Memory B cell (primary cell): ENCODE measurements around the gene TMEM151A.
"Not testable (repeated sequence)": the region's sequence is repeated elsewhere in the genome, so short reads cannot be mapped to it uniquely, and the experiment has no call there.

Experiments
- ATAC-seq: fragments of 150-1000 bp; cut with Tn5 transposase; 2 replicates; pipeline ENCODE4 v1.10.0; 2021; ENCODE audit warnings: low read depth, mild to moderate bottlenecking, moderate library complexity
- DNase-seq, 2 donors: peaks; one replicate each; pipeline ENCODE4 v3.0.0; 2022; ENCODE audit warnings: low spot score in 2 of 2
- H3K27ac Mint-ChIP-seq: one replicate; pipeline ENCODE4 v1.8.0; 2022; ENCODE audit warnings: mild to moderate bottlenecking, moderate library complexity, mixed read lengths
- H3K27me3 Mint-ChIP-seq: one replicate; pipeline ENCODE4 v1.8.0; 2022; ENCODE audit warnings: mixed read lengths
- H3K36me3 Mint-ChIP-seq: one replicate; pipeline ENCODE4 v1.8.0; 2022; ENCODE audit warnings: mild to moderate bottlenecking, mixed read lengths
- H3K4me1 Mint-ChIP-seq: one replicate; pipeline ENCODE4 v1.8.0; 2022; ENCODE audit warnings: mixed read lengths
- H3K4me3 Mint-ChIP-seq: one replicate; pipeline ENCODE4 v1.8.0; 2022; ENCODE audit warnings: mild to moderate bottlenecking, moderate library complexity, mixed read lengths
- H3K9me3 Mint-ChIP-seq: one replicate; pipeline ENCODE4 v1.8.0; 2022; ENCODE audit warnings: mixed read lengths

The TMEM151A gene

DNA sequence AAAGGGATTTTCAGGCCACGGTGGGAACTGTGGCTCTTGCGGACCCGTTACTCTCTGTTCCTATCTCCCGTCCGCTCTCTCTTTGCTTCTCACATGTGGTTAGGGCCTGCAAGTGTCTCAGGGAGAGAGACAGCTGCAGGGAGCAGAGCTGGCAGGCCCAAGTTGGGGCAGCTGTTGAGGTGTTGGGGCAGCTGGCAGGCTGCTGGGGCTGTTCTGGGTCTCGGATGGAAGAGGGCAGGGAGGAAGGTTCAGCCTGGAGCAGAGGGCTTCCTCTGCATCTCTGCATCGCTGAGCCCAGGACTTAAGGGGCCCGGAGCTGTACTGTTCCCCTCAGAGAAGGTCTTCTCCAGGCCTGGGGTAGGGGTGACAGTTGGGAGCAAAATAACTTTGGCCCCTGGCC, 16.3 kb upstream of the TMEM151A start:
- H3K27ac Mint-ChIP-seq, result no peak overlapping the region
- peaks cover 27% of the 10 kb centered on the region for H3K36me3 Mint-ChIP-seq
- H3K9me3 Mint-ChIP-seq, result no peaks in the 10 kb centered on the region
- ATAC-seq (no peak), DNase-seq (no peak)
- H3K4me3 Mint-ChIP-seq, result no peak overlapping the region
- peaks cover 22% of the 10 kb centered on the region for H3K4me1 Mint-ChIP-seq
- peaks cover 5% of the 10 kb centered on the region for H3K27me3 Mint-ChIP-seq

DNA sequence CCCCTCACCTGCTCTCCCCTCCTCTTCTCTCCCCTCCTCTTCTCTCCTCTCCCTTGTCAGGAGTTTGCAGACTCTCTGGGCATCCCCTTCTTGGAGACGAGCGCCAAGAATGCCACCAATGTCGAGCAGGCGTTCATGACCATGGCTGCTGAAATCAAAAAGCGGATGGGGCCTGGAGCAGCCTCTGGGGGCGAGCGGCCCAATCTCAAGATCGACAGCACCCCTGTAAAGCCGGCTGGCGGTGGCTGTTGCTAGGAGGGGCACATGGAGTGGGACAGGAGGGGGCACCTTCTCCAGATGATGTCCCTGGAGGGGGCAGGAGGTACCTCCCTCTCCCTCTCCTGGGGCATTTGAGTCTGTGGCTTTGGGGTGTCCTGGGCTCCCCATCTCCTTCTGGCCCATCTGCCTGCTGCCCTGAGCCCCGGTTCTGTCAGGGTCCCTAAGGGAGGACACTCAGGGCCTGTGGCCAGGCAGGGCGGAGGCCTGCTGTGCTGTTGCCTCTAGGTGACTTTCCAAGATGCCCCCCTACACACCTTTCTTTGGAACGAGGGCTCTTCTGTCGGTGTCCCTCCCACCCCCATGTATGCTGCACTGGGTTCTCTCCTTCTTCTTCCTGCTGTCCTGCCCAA, 15.6 kb upstream of the TMEM151A start:
- ATAC-seq (no peak), DNase-seq (no peak)
- Mint-ChIP-seq H3K4me3 (no peak overlapping the region), H3K27ac (no peak overlapping the region), H3K9me3 (no peaks in the 10 kb centered on the region), H3K4me1 (peaks cover 23% of the 10 kb centered on the region), H3K27me3 (peaks cover 8% of the 10 kb centered on the region), H3K36me3 (peaks cover 25% of the 10 kb centered on the region)

DNA sequence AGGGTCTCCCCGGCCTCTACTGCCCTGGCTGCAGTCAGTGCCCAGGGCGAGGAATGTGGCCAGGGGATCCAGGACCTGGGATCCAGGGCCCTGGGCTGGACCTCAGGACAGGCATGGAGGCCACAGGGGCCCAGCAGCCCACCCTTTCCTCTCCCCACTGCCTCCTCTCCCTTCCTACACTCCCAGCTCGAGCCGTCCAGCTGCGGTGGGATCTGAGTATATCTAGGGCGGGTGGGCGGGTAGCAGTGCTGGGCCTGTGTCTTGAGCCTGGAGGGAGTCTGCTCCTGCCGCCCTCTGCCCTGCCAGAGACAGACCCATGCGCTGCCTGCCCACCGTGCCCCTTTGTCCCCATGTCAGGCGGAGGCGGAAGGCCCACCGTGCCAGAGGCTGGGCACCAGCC, 15.1 kb upstream of the TMEM151A start:
- peaks cover 27% of the 10 kb centered on the region for H3K4me1 Mint-ChIP-seq
- H3K27ac Mint-ChIP-seq, H3K4me3 Mint-ChIP-seq, H3K9me3 Mint-ChIP-seq, DNase-seq, ATAC-seq: not testable (repeated sequence)
- peaks cover 10% of the 10 kb centered on the region for H3K27me3 Mint-ChIP-seq
- peaks cover 25% of the 10 kb centered on the region for H3K36me3 Mint-ChIP-seq

DNA sequence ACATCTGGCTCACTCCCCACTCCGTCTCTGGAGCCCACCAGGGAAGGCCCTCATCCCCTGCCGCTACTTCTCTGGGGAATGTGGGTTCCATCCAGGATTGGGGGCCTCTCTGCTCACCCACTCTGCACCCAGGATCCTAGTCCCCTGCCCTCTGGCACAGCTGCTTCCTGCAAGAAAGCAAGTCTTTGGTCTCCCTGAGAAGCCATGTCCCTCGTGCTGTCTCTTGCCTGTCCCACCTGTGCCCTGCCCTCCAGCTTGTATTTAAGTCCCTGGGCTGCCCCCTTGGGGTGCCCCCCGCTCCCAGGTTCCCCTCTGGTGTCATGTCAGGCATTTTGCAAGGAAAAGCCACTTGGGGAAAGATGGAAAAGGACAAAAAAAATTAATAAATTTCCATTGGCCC, 14.6 kb upstream of the TMEM151A start:
- H3K4me1 Mint-ChIP-seq, result peaks cover 30% of the 10 kb centered on the region
- DNase-seq, H3K27ac Mint-ChIP-seq, H3K9me3 Mint-ChIP-seq, ATAC-seq, H3K4me3 Mint-ChIP-seq: not testable (repeated sequence)
- peaks cover 25% of the 10 kb centered on the region for H3K36me3 Mint-ChIP-seq
- peaks cover 11% of the 10 kb centered on the region for H3K27me3 Mint-ChIP-seq

DNA sequence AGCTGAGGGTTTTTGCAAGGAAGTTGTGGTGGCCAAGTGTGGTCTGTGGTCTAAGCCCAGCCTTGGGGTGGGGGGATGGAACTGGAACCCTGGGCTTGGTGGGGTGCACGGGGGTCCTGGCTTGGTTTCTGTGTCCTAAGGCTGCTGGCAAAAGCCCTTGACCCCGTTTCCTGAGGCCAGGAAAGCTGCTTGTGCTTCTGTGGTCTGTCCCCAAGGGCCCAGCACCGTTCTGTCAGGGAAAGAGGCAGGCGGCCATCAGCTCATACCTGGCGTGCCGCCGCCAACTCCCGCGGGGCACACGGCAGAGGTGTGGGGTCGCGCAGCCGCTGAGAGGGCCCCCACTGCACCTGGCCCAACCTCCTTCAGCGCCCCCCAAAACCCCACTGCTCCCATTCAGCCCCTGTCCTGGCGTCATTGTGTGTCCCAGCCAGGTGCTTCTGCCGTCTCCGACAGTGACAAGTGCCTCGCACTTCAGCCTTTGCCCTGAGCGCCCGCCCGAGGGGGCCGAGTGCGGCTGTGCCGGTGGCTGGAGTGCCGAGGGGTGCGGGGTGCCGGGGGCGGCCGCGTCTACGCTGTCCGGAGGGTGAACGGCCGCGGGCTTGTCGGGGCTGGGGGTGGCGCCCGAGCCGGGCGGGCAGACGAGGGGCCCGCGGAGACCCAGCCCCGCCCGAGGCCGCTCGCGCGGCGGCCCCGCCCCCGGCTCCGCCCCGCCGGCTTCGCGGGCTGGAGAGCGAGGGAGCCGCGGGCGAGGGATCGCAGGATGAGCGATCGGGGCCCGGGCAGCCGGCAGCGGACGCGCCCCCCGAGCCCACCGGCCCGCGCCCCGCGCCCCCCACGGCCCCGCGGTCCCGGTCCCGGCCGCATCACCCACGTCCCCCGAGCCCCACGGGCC, 14.0 kb upstream of the TMEM151A start, which contains the start of gene CNIH2:
Gene CNIH2 (plus strand): TSS at position 705 of the 892 bp plus-strand sequence. CDS start 282 bp downstream, outside the sequence.
- Mint-ChIP-seq H3K27me3 (peaks cover 11% of the 10 kb centered on the region), H3K9me3 (no peaks in the 10 kb centered on the region), H3K36me3 (peaks cover 23% of the 10 kb centered on the region), H3K4me3 (peak within 1 kb of the TSS; percentile 83), H3K27ac (peak within 1 kb of the TSS; percentile 78), H3K4me1 (peaks cover 31% of the 10 kb centered on the region)
- ATAC-seq (peak; percentile 19), DNase-seq (peak in 1 of 2 donors; percentile 68)

DNA sequence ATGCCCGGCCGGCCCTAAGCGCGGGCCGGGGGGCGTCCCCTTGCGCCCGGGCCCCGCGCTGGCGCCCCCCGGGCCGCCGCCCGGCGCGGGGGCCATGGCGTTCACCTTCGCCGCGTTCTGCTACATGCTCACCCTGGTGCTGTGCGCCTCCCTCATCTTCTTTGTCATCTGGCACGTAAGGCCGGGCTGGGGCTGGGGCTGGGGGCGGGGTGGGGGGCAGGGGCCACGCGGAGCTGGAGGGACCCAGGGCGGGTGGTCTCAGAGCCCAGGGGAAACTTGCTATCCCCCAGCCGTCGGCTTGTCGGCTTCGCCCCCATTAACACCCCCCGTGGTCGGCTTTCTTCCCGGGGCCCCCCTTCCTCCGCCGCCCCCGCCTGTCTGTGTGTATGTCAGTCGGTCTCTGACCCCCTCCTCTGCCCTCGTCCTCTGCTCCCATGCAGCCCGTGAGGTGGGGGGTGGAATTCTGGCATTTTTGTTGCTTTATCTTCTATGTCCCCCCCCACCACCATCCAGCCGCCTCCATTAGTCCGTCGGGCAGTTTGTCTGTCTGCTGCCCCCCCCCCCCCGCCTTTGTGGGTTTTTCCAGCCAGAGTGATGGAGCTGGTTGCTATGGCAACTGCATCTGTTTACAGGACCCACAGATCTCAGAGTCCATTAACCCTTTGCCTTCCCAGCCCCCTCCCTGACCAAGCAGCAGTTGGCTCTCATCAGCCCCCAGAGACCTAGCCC, 13.2 kb upstream of the TMEM151A start:
- DNase-seq (no peak), ATAC-seq (no peak)
- peaks cover 20% of the 10 kb centered on the region for H3K36me3 Mint-ChIP-seq

DNA sequence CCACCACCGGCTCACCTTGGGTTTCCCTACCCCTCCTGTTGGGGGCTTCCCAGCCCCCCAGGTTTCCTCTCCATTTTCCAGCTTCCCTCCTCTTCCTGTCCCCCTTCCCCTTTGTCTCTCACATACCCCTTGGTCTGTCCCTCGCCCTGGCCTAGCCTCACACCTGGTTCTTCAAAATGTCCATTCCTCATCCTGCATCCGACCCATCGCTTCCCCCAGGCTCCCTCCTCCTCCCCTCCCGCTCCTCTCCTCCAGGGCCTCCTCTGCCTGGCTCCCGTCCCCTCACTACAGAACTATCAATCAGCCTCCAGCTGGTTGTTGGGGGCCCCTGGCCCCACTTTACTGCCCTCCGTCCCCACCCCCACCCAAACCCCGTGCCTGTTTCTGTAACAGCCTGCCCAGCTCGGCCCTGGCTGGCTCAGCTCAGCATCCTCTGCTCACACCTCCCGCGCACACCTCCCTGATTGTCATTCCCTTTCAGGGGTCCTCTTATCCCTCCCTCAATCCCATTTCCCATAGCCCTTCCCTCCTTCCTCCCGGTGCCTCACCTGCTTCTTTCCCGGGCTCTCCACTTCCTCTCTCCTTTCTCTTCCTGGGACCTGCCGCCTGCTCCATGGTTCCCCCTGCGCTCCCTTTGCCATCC, 12.5 kb upstream of the TMEM151A start:
- Mint-ChIP-seq H3K27ac (peak overlapping the region; percentile 78), H3K4me1 (peaks cover 32% of the 10 kb centered on the region), H3K9me3 (no peaks in the 10 kb centered on the region), H3K36me3 (peaks cover 16% of the 10 kb centered on the region), H3K4me3 (peak overlapping the region; percentile 83), H3K27me3 (peaks cover 11% of the 10 kb centered on the region)
- ATAC-seq (no peak), DNase-seq (no peak)

More for the DNA sequence above, 13.2 kb upstream of the TMEM151A start:
- Mint-ChIP-seq H3K27me3 (peaks cover 11% of the 10 kb centered on the region), H3K4me3 (peak overlapping the region; percentile 83), H3K27ac (peak overlapping the region; percentile 78), H3K4me1 (peaks cover 32% of the 10 kb centered on the region), H3K9me3 (no peaks in the 10 kb centered on the region)

DNA sequence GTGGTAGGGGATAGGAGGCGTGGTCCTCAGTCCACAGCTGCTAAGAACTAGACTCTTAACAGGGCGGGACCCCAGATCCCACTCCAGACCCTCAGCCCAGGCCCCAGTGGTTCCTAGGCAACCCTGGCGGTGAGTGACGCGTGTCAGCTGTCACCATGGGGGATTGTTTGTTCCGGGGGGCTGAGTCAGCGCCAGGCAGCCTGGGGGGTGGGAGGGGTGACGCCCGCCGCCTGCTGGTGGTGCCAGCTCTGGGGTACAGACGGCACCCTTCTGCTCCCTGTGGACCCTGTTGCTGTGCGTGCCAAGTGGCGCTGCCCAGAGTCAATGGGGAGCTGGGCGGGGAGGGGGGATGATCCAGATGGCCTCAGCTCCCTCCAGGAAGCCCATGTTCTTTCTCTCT, 11.3 kb upstream of the TMEM151A start:
- ATAC-seq (no peak), DNase-seq (no peak)
- Mint-ChIP-seq H3K4me3 (no peak overlapping the region), H3K9me3 (no peaks in the 10 kb centered on the region), H3K27me3 (peaks cover 11% of the 10 kb centered on the region), H3K27ac (peak overlapping the region; percentile 93), H3K36me3 (peaks cover 7% of the 10 kb centered on the region), H3K4me1 (peaks cover 34% of the 10 kb centered on the region)

DNA sequence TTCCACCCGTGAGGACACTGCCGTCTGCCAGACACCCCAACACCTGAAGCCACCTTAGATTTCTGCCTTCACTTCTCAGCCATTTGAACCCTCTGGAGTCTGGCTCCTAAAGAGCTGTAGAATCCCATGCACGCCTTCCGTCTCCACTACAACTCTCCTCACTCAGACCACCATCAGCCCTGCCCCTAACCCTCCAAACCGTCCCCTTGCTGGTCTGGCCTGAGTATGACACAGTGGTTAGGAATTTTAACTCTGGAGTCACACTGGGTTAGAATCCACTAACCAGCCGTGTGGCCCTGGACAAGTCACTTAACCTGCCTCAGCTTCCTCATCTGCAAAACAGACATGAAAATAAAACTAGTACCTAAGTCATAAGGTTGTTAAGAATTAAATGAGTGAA, 10.7 kb upstream of the TMEM151A start:
- no peak for DNase-seq
- H3K36me3 Mint-ChIP-seq, result peaks cover 5% of the 10 kb centered on the region

DNA sequence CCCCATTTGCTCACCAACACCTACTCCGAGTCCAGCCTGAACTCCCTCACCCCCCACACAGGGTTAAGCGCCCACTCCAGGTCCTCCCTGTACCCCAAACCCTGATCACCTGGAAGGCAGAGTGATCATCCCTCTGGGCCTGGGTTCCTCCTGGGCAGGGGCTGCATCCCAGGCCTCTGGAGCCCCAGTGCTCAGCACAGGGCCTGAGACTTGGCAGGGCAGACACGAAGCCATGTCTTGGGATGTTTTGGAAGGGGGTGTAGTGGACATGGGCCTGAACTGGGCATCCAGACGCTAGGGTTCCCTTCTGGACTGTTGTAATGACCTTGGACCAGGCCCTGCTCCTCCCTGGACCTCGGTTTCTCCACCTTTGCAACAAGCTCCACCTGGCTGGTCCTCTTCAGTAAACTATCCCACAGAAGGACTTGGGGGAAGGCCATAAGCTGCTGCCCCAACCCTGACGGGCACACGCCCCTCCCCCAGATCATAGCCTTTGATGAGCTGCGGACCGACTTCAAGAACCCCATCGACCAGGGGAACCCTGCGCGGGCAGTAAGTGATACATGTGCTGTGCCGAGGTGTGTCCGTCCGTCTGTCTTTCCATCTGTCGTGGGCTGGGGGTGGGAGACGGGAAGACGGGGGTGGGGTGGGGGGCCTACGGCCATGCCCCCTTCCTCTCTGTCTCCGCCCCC, 9.8 kb upstream of the TMEM151A start:
- Mint-ChIP-seq H3K9me3 (no peaks in the 10 kb centered on the region), H3K27me3 (peaks cover 11% of the 10 kb centered on the region), H3K4me1 (peaks cover 36% of the 10 kb centered on the region), H3K36me3 (peaks cover 4% of the 10 kb centered on the region), H3K4me3 (no peak overlapping the region), H3K27ac (peak overlapping the region; percentile 93)
- ATAC-seq (no peak), DNase-seq (no peak)

More for the DNA sequence above, 10.7 kb upstream of the TMEM151A start:
- ATAC-seq, result no peak
- peak overlapping the region; percentile 93 for H3K27ac Mint-ChIP-seq
- no peak overlapping the region for H3K4me3 Mint-ChIP-seq
- H3K4me1 Mint-ChIP-seq, result peaks cover 37% of the 10 kb centered on the region
- no peaks in the 10 kb centered on the region for H3K9me3 Mint-ChIP-seq
- H3K27me3 Mint-ChIP-seq, result peaks cover 11% of the 10 kb centered on the region

DNA sequence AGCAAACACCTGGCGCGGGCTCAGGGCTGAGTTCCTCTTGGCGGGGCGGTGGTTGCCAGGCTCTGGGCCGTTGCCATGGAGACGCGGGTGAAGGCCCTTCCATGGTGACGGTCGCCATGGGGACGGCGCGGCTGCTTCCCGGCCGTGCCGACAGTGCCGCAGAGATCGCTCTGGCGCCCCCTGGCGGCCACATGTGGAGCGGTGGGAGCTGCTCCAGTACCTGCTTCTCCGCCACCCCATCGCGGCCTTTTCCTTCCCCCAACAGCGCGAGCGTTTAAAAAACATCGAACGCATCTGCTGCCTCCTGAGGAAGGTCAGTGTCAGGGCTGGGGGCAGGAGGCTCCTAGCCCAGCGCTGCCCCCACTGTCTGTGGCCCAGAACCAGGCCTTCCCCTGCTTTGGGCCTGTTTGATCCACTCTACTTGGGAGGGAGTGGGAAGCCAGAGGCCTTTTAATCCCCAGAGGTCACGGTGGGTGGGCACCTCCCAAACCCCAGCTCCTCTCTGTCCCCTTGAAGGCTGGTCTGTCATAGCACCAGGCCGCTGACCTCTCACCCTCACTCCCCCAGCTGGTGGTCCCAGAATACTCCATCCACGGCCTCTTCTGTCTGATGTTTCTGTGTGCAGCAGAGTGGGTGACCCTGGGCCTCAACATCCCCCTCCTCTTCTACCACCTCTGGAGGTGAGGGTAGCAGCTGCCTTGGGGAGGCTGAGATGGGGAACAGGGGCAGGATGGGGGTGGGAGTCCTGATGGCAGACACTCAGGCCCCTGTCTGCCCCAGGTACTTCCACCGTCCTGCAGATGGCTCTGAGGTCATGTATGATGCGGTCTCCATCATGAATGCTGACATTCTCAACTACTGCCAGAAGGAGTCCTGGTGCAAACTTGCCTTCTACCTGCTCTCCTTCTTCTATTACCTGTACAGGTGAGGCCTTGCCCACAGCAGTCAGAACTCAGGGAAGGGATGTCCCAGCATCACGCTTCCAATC, 8.9 kb upstream of the TMEM151A start:
- peak; percentile 99 to 100 for DNase-seq
- Mint-ChIP-seq H3K4me1 (peaks cover 33% of the 10 kb centered on the region), H3K27ac (peak overlapping the region; percentile 93), H3K27me3 (peaks cover 11% of the 10 kb centered on the region), H3K4me3 (no peak overlapping the region), H3K9me3 (no peaks in the 10 kb centered on the region), H3K36me3 (peaks cover 2% of the 10 kb centered on the region)
- peak; percentile 93 for ATAC-seq

DNA sequence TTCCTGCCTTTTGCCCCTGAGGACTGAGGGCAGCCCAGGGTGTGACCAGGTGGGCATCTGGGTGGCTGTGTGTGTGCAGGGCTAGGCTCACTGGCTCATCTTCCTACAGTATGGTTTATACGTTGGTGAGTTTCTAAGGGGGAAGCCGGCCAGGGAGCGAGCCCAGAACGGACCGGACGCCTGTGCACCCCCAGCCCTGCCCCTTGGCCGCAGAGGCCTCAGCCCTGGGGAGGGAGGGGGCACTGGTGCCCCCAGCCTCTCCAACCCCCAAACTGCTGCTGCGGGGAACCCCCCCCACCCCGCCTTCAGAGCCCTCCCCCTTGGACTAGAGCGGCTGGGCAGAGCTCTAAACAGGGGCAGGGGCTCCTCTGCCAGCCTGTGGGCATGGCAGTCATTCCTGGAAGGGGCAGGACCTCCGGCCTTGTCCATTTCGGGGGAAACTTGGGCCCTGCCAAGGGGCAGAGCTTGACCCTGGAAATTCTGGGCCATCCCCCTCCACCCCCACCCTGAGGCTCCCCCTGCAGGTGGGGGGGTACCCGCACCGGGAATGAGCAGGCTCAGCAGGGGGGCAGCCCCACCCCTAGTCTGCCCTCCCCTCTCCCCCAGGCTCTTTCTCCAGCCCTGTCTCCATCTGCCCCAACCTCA, 8.1 kb upstream of the TMEM151A start:
- Mint-ChIP-seq H3K36me3 (peaks cover 2% of the 10 kb centered on the region), H3K4me1 (peaks cover 35% of the 10 kb centered on the region), H3K4me3 (no peak overlapping the region), H3K27ac (peak overlapping the region; percentile 93), H3K27me3 (peaks cover 11% of the 10 kb centered on the region), H3K9me3 (no peaks in the 10 kb centered on the region)
- ATAC-seq (no peak), DNase-seq (no peak)
